MM.1S (cell line): ENCODE measurements around the gene MKLN1.

ENCODE experiments used
- DNase-seq: peaks from one replicate; pipeline ENCODE4 v3.0.0-alpha.2; 2015
- H2AFZ ChIP-seq: fragments of 300-600 bp; sonication (generic); 2 replicates; pipeline ENCODE4 v1.6.0; 2016; ENCODE audit warnings: antibody characterized with exemption, low read length
- H3F3A ChIP-seq: fragments of 300-600 bp; sonication (generic); 2 replicates; pipeline ENCODE4 v1.6.1; 2016; ENCODE audit warnings: mild to moderate bottlenecking, antibody characterized with exemption, low read length, moderate library complexity, mixed read lengths; ENCODE audit not compliant: insufficient read depth
- H3K27ac ChIP-seq: fragments of 300-600 bp; sonication (generic); 2 replicates; pipeline ENCODE4 v1.5.1; 2016; ENCODE audit warnings: mild to moderate bottlenecking, low read length
- H3K27me3 ChIP-seq: fragments of 300-600 bp; sonication (generic); replicated peaks from 2 replicates; pipeline ENCODE4 v1.6.0; 2016; ENCODE audit warnings: low read length; ENCODE audit not compliant: insufficient read depth
- H3K36me3 ChIP-seq: fragments of 300-600 bp; sonication (generic); replicated peaks from 2 replicates; pipeline ENCODE4 v1.6.1; 2016; ENCODE audit warnings: mild to moderate bottlenecking, low read length, mixed read lengths; ENCODE audit not compliant: insufficient read depth
- H3K4me1 ChIP-seq: fragments of 300-600 bp; sonication (generic); 2 replicates; pipeline ENCODE4 v1.6.1; 2016; ENCODE audit warnings: low read length, mixed read lengths
- H3K4me2 ChIP-seq: fragments of 300-600 bp; sonication (generic); 2 replicates; pipeline ENCODE4 v1.6.0; 2016; ENCODE audit warnings: low read depth, low read length
- H3K4me3 ChIP-seq: fragments of 300-600 bp; sonication (generic); 2 replicates; pipeline ENCODE4 v1.5.1; 2016; ENCODE audit warnings: low read length, mixed read lengths
- H3K79me2 ChIP-seq: fragments of 300-600 bp; sonication (generic); 2 replicates; pipeline ENCODE4 v1.6.1; 2016; ENCODE audit warnings: mixed run types, low read length, mixed read lengths
- H3K9ac ChIP-seq: fragments of 300-600 bp; sonication (generic); 2 replicates; pipeline ENCODE4 v1.6.1; 2016; ENCODE audit warnings: low read length, mixed read lengths
- H3K9me2 ChIP-seq: fragments of 300-600 bp; sonication (generic); replicated peaks from 2 replicates; pipeline ENCODE4 v1.6.1; 2016; ENCODE audit warnings: mild to moderate bottlenecking, low read length, mixed read lengths; ENCODE audit not compliant: insufficient read depth
- H3K9me3 ChIP-seq: fragments of 300-600 bp; sonication (generic); replicated peaks from 2 replicates; pipeline ENCODE4 v1.6.1; 2016; ENCODE audit warnings: mild to moderate bottlenecking, low read length, mixed read lengths; ENCODE audit not compliant: insufficient read depth
- H4K20me1 ChIP-seq: fragments of 300-600 bp; sonication (generic); 2 replicates; pipeline ENCODE4 v1.6.1; 2016; ENCODE audit warnings: mild to moderate bottlenecking, low read length, moderate library complexity, mixed read lengths; ENCODE audit not compliant: insufficient read depth
- CTCF ChIP-seq: fragments of 300-600 bp; sonication (generic); IDR thresholded peaks from 2 replicates; pipeline ENCODE4 v1.5.1; 2016; ENCODE audit warnings: antibody characterized with exemption, low read length, mixed read lengths
- EZH2 ChIP-seq: fragments of 300-600 bp; sonication (generic); optimal IDR thresholded peaks from 2 replicates; pipeline ENCODE3; 2017; ENCODE audit warnings: low read depth, mild to moderate bottlenecking, antibody characterized with exemption, low read length, mixed read lengths
- EZH2phosphoT487 ChIP-seq: fragments of 300-600 bp; sonication (generic); IDR thresholded peaks from 2 replicates; pipeline ENCODE4 v1.6.1; 2018; ENCODE audit warnings: antibody characterized with exemption, low read length

MKLN1 gene

GRCh38 chr7:131384286-131384635 is 56.6 kb downstream of the MKLN1 start:
- peaks cover 3% of the 10 kb centered on the region; the same call in 1 of the 2 replicates for H4K20me1 ChIP-seq
- no peaks in the 10 kb centered on the region for H3K9me2 ChIP-seq
- no peaks in the 10 kb centered on the region for H3K36me3 ChIP-seq
- no peak overlapping the region for H3K4me3 ChIP-seq
- no peaks in the 10 kb centered on the region for H3K4me1 ChIP-seq
- DNase-seq, result no peak
- no peak overlapping the region for H3K4me2 ChIP-seq
- H3K27me3 ChIP-seq, result no peaks in the 10 kb centered on the region
- H3K79me2 ChIP-seq, result peaks cover 13% of the 10 kb centered on the region; the same call in 1 of the 2 replicates
- H3F3A ChIP-seq, result no peaks in the 10 kb centered on the region
- no peak overlapping the region for H2AFZ ChIP-seq
- H3K9me3 ChIP-seq, result no peaks in the 10 kb centered on the region
- no peak overlapping the region for H3K9ac ChIP-seq
- TF ChIP-seq EZH2, result no peak
- TF ChIP-seq CTCF, result no peak
- TF ChIP-seq EZH2phosphoT487, result no peak
- H3K27ac ChIP-seq, result no peak overlapping the region

GRCh38 chr7:131385039-131385605 is 57.4 kb downstream of the MKLN1 start:
- H3K9me3 ChIP-seq, result no peaks in the 10 kb centered on the region
- no peak overlapping the region for H3K27ac ChIP-seq
- peaks cover 13% of the 10 kb centered on the region; the same call in 1 of the 2 replicates for H3K79me2 ChIP-seq
- no peaks in the 10 kb centered on the region for H3K36me3 ChIP-seq
- H3K4me2 ChIP-seq, result no peak overlapping the region
- H2AFZ ChIP-seq, result no peak overlapping the region
- H3K27me3 ChIP-seq, result no peaks in the 10 kb centered on the region
- H3K4me1 ChIP-seq, result no peaks in the 10 kb centered on the region
- TF ChIP-seq EZH2 (no peak), CTCF (no peak), EZH2phosphoT487 (no peak)
- H3K9ac ChIP-seq, result no peak overlapping the region
- H3K4me3 ChIP-seq, result no peak overlapping the region
- peaks cover 3% of the 10 kb centered on the region; the same call in 1 of the 2 replicates for H4K20me1 ChIP-seq
- H3K9me2 ChIP-seq, result no peaks in the 10 kb centered on the region
- no peaks in the 10 kb centered on the region for H3F3A ChIP-seq
- DNase-seq, result no peak

DNA sequence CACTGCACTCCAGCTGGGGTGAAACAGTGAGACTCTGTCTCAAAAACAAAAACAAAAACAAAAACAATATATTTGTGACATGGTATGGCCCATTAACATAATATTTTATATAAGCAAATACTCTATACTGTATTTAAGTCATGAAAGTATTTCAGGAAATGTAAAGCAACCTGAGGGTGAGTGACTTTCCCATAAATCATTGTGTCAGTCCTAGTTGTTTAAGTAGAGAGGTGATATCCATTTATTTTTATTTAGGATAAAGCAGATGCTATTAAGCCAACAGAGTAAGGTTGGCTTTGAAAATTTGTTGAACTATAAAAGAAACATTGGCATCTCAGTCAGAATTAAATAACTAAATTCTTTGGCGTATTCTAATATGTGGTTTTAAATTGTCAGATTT is 60.5 kb downstream of the MKLN1 start:
- no peak overlapping the region for H2AFZ ChIP-seq
- H3K4me2 ChIP-seq, result no peak overlapping the region
- H3K27ac ChIP-seq, result no peak overlapping the region
- TF ChIP-seq EZH2 (no peak), CTCF (no peak), EZH2phosphoT487 (no peak)
- H3K36me3 ChIP-seq, result no peaks in the 10 kb centered on the region
- no peaks in the 10 kb centered on the region for H3K4me1 ChIP-seq
- no peak overlapping the region for H3K4me3 ChIP-seq
- peaks cover 3% of the 10 kb centered on the region; the same call in 1 of the 2 replicates for H4K20me1 ChIP-seq
- peaks cover 13% of the 10 kb centered on the region; the same call in 1 of the 2 replicates for H3K79me2 ChIP-seq
- H3K9me2 ChIP-seq, result no peaks in the 10 kb centered on the region
- no peak for DNase-seq
- no peaks in the 10 kb centered on the region for H3K27me3 ChIP-seq
- H3K9me3 ChIP-seq, result no peaks in the 10 kb centered on the region
- no peak overlapping the region for H3K9ac ChIP-seq
- H3F3A ChIP-seq, result no peaks in the 10 kb centered on the region
